ENCODE results near the gene RAB11FIP2.

The RAB11FIP2 gene

GRCh38 chr10:118032564-118032963, 14.2 kb downstream of the RAB11FIP2 start:
- no peak overlapping the region for H3K4me3 Mint-ChIP-seq
- no peak for TF ChIP-seq CTCF (IDR thresholded peaks at IDR 0.05; ENCODE audit: unreplicated experiment in 3 of 3)
- H3K36me3 Mint-ChIP-seq (ENCODE audit: low read depth): peaks cover 15% of the 10 kb centered on the region
- peaks cover 40% of the 10 kb centered on the region for H3K4me1 Mint-ChIP-seq
- H3K9me3 Mint-ChIP-seq: no peaks in the 10 kb centered on the region
- H3K27ac Mint-ChIP-seq: no peak overlapping the region
- H3K27me3 Mint-ChIP-seq (ENCODE audit: low read depth): no peaks in the 10 kb centered on the region

DNA sequence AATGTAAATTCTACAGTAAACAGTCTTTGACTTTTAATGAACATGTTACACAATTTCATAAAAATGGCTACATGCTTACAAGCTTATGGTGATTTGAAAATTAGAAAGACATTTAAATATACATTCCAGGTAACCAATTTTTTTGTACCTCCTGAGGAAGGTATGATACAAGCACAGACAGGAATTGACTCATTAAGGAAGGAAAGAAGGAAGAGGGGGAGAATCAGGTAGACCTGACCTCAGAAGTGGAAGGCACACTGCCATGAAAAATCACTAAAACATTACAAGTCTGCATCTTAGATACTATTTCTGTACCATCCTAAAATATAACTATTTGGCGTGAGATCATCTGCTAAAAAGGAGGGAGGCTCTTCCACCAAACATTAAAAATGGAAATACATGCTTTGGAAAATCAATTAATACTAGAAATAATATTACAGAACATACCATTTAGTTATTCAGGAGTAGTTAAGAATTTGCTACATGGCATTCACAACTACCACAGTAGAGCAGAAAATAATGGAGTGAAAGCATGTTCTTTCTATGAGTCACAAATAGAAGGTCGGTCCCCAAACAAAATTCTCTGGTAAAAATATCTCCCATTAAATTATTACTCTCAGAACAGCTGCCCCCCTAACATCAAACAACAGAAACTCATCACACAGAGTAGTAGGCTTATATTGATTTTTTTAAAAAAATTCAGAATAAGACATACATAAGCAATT, 15.2 kb downstream of the RAB11FIP2 start:
- H3K4me1 Mint-ChIP-seq: peaks cover 34% of the 10 kb centered on the region
- H3K27ac Mint-ChIP-seq: no peak overlapping the region
- no peaks in the 10 kb centered on the region for H3K9me3 Mint-ChIP-seq
- no peak overlapping the region for H3K4me3 Mint-ChIP-seq
- H3K27me3 Mint-ChIP-seq (ENCODE audit: low read depth): no peaks in the 10 kb centered on the region
- peaks cover 15% of the 10 kb centered on the region for H3K36me3 Mint-ChIP-seq (ENCODE audit: low read depth)
- TF ChIP-seq CTCF (IDR thresholded peaks at IDR 0.05; ENCODE audit: unreplicated experiment in 3 of 3): no peak

- no peak overlapping the region for H3K27ac Mint-ChIP-seq
- no peaks in the 10 kb centered on the region for H3K9me3 Mint-ChIP-seq
- H3K4me3 Mint-ChIP-seq: no peak overlapping the region
- peaks cover 11% of the 10 kb centered on the region for H3K36me3 Mint-ChIP-seq (ENCODE audit: low read depth)
- no peaks in the 10 kb centered on the region for H3K27me3 Mint-ChIP-seq (ENCODE audit: low read depth)
- peaks cover 13% of the 10 kb centered on the region for H3K4me1 Mint-ChIP-seq
- no peak for TF ChIP-seq CTCF (IDR thresholded peaks at IDR 0.05; ENCODE audit: unreplicated experiment in 3 of 3)
Measured at GRCh38 chr10:118028619-118029018, 18.1 kb downstream of the RAB11FIP2 start.

- Mint-ChIP-seq H3K36me3 (ENCODE audit: low read depth) (peaks cover 7% of the 10 kb centered on the region), H3K9me3 (no peaks in the 10 kb centered on the region), H3K4me1 (peaks cover 7% of the 10 kb centered on the region), H3K27me3 (ENCODE audit: low read depth) (no peaks in the 10 kb centered on the region), H3K4me3 (no peak overlapping the region), H3K27ac (no peak overlapping the region)
- no peak for TF ChIP-seq CTCF (IDR thresholded peaks at IDR 0.05; ENCODE audit: unreplicated experiment in 3 of 3)
Measured at GRCh38 chr10:118027397-118027796, 19.3 kb downstream of the RAB11FIP2 start.

DNA sequence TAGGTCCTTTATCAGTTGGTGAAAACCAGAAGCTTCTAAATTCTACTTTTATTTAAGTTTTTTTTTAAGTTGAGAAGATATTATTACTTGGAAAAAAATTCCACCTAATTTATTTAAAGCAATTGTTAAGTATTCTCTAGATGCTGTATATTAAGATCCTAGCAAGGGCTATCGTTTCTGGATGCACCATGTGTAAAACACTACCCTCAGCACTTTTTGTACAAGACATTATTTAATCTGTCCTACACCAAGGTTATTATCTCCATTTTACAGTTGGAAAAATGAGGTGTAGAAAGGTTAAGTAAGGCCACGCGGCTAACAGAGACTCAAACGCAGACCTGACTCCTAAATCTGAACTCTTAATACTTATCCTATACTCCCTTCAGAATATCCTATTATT, 19.8 kb downstream of the RAB11FIP2 start:
- Mint-ChIP-seq H3K9me3 (no peaks in the 10 kb centered on the region), H3K4me1 (peaks cover 4% of the 10 kb centered on the region), H3K36me3 (ENCODE audit: low read depth) (peaks cover 7% of the 10 kb centered on the region), H3K27ac (no peak overlapping the region), H3K27me3 (ENCODE audit: low read depth) (no peaks in the 10 kb centered on the region), H3K4me3 (no peak overlapping the region)
- TF ChIP-seq CTCF (IDR thresholded peaks at IDR 0.05; ENCODE audit: unreplicated experiment in 3 of 3): no peak

GRCh38 chr10:118020365-118020764, 26.4 kb downstream of the RAB11FIP2 start:
- Mint-ChIP-seq H3K4me3 (no peak overlapping the region), H3K4me1 (peaks cover 12% of the 10 kb centered on the region), H3K27me3 (ENCODE audit: low read depth) (no peaks in the 10 kb centered on the region), H3K36me3 (ENCODE audit: low read depth) (peaks cover 12% of the 10 kb centered on the region), H3K9me3 (no peaks in the 10 kb centered on the region), H3K27ac (no peak overlapping the region)
- no peak for TF ChIP-seq CTCF (IDR thresholded peaks at IDR 0.05; ENCODE audit: unreplicated experiment in 3 of 3)

All from nephron (organoid).